Measurements from ENCODE around the gene DYRK3.

Gene DYRK3

DNA sequence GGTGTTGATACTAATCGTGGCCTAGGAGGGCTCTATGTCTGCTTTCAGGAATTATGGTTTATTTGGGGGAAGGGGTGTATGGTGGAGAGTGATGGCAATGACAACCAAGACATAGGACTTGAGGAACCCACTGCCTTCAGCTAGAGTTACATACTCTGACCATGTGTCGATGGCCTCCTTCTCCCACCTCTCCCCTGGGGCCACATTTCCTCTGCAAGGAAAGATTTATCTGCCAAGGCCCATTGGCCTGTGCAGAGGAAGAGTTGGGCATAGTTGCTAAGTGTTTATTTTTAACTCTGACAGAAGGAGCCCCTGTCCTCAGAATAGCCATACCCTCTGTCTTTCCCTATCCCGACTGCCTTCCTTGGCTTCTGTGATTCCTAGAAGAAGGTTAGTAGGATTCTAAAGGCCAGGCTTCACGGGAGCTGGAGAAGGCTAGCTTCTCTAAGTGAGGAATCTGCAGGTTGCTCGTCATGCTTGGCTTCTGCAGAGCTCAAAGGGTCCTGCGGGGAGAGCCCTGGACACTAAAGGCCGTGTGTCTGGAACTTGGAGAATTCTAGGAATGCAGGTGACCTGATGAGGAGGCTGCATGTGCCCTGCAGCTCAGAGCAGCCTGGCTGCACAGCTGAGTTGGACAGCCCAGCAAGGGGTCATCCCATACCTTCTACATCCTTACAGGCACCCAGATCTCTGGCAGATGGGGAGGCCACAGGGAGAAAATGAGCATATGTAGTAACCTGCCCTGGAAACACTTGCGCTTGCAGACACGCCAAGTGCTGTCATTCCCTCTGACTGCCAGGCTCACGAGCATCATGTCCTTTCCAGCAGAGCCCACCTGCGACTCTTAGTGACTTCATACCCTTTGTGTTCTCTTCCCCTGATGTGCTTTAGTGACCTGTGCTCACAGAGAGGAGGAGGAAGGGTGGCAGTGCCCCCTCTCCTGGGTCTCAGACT, 59.1 kb downstream of the DYRK3 start:
- in situ Hi-C loops (cut with HindIII; ENCODE audit: low pct_unique_long_range_greater_than_20kb, low sequenced_read_pairs) = no loop called here
- peak in 1 of 2 experiments; percentile 69 for DNase-seq (ENCODE audit: low read depth in 1 of 2, low spot score in 1 of 2)
- TF ChIP-seq JUND (IDR thresholded peaks at IDR 0.05; ENCODE audit: low read depth) = no peak

DNA sequence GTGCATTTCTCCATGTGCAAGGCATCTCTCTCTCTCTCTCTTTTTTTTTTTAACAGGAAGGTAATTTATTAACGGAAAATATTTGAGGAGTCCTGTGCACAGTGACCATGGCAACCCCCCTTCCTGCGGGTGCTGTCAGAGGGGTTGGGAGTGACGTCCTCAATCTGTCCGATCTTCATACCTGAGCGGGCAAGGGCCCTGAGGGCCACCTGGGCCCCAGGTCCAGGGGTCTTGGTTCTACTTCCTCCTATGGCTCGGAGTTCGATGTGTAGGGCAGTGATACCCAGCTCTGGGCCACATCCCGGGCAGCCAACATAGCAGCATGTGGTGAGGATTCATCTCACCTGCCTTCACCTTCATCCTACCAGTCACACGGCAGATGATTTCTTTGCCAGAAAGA, 60.4 kb downstream of the DYRK3 start:
- in situ Hi-C loops (cut with HindIII; ENCODE audit: low pct_unique_long_range_greater_than_20kb, low sequenced_read_pairs) = no loop called here
- DNase-seq (ENCODE audit: low read depth in 1 of 2, low spot score in 1 of 2) = no peak

DNA sequence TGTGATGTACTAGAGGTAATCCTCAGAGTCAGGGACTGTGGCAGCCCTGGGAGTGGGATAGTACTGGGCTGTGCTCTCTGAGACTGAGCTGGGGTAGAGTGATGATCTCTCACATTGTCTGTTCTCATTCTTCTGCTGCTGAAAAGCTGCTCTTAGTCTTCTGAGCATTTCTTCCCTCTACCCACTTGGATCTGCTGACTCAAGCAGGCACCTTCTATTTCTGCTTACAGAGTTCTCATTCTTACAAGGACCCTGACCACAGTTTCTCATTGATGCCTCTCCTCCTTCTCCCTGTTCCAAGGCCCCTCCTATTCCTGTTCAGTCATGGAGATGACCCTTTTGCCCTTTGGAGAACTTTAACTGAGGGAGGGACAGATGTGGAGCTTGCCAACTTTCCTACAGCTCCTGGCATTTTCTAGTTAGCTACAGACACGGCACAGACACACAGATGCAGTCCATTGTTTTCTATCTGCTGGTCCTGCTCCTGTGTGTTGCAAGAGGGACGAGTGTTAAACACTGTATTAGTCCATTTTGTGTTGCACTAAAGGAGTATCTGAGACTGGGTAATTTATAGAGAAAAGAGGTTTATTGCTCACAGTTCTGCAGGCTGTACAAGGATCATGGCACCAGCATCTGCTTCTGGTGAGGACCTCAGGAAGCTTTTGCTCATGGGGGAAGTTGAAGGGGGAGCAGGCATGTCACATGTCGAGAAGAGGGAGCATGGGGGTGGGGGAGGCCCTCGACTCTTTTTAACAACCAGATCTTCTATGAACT, 61.7 kb downstream of the DYRK3 start:
- DNase-seq (ENCODE audit: low read depth in 1 of 2, low spot score in 1 of 2) = no peak
- no peak for TF ChIP-seq JUND (IDR thresholded peaks at IDR 0.05; ENCODE audit: low read depth)
- in situ Hi-C loops (cut with HindIII; ENCODE audit: low pct_unique_long_range_greater_than_20kb, low sequenced_read_pairs) = no loop called here

More for the DNA sequence above, 60.4 kb downstream of the DYRK3 start:
- no peak for TF ChIP-seq JUND (IDR thresholded peaks at IDR 0.05; ENCODE audit: low read depth)

DNA sequence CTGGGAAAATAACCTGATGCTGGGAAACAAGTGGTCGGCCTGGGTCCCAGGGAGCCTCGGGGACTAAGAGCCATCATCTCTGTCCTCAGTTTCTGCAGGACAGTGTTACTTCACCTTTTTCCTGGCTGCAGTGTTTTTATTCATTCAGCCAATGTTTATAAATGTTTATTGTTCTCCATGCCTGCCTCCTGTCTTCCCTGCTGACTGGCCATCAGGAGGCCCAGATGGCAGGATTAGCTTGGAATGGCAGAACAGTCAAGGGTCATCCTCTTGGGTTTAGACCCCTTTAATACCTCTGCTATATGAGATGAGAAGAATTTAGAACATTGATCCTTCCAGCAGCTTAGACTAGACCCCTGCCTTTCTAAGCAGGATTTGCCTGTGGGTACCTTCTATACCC, 62.7 kb downstream of the DYRK3 start:
- in situ Hi-C loops (cut with HindIII; ENCODE audit: low pct_unique_long_range_greater_than_20kb, low sequenced_read_pairs) = no loop called here
- DNase-seq (ENCODE audit: low read depth in 1 of 2, low spot score in 1 of 2) = no peak
- TF ChIP-seq JUND (IDR thresholded peaks at IDR 0.05; ENCODE audit: low read depth) = no peak

All from T47D (cell line).